GM12878 (cell line): Measurements from ENCODE around the gene BCAN. TPM values are rescaled to one million over a fixed set of nuclear protein-coding genes. Genes with fewer than 3 reads are reported as not detected.

Experiments
- ATAC-seq: fragments of 200-7000 bp; cut with Tn5 transposase; 3 replicates; pipeline ENCODE4 v1.9.1; 2020; ENCODE audit warnings: mild to moderate bottlenecking, moderate library complexity
- BruUV-seq: library from RNA; stranded (reverse); fragments of 400-500 nt; replicated peaks from 2 replicates; lab custom pipeline; 2021; lab: Mats Ljungman, UMichigan
- CTCF ChIA-PET: fragments of 300-600 bp; sonication (Branson Sonifier 250); formaldehyde crosslinking; extraction: SDS; loops from one replicate; lab custom pipeline; 2021; ENCODE audit warnings: inconsistent platforms; lab: Yijun Ruan, JAX
- POLR2A ChIA-PET: fragments of 350-600 bp; formaldehyde crosslinking; extraction: SDS; loops from one replicate; lab custom pipeline; 2021; ENCODE audit warnings: inconsistent platforms; lab: Charles Lee
- RAD21 ChIA-PET: fragments of 300-600 bp; sonication (Branson Sonifier 250); formaldehyde crosslinking; loops from one replicate; lab custom pipeline; 2023; ENCODE audit warnings: antibody characterized with exemption; ENCODE audit not compliant: unreplicated experiment; lab: Charles Lee
- SMC1A ChIA-PET: fragments of 300-600 bp; sonication (Branson Sonifier 250); formaldehyde crosslinking; loops from one replicate; lab custom pipeline; 2023; ENCODE audit not compliant: unreplicated experiment, uncharacterized antibody; lab: Charles Lee
- DNase-seq: peaks from one replicate; pipeline ENCODE4 v3.0.0-alpha.2; 2011; ENCODE audit warnings: low read depth, low spot score
- FAIRE-seq: peaks from 3 replicates; lab custom pipeline; 2011; peaks lifted over from hg19 to GRCh38; lab: Jason Lieb, UNC
- H2AFZ ChIP-seq: 2 replicates; pipeline ENCODE4 v1.6.0; 2011; ENCODE audit warnings: low read depth, low read length, control low read depth; ENCODE audit not compliant: control insufficient read depth
- H3K27ac ChIP-seq: 2 replicates; pipeline ENCODE4 v1.5.1; 2011; ENCODE audit warnings: control low read depth; ENCODE audit not compliant: control insufficient read depth, insufficient read depth
- H3K27me3 ChIP-seq, 2 experiments: replicated peaks in 1 of 2; 2 replicates each; pipeline versions ENCODE4 v1.6.0 to v1.6.1; 2011; ENCODE audit warnings: low read length in 1 of 2; ENCODE audit not compliant: control insufficient read depth in 2 of 2, insufficient read depth in 2 of 2
- H3K36me3 ChIP-seq, 2 experiments: 2 replicates each; pipeline ENCODE4 v1.5.1; 2011; ENCODE audit warnings: low read length in 1 of 2; ENCODE audit not compliant: control insufficient read depth in 2 of 2, insufficient read depth in 2 of 2
- H3K4me1 ChIP-seq: 2 replicates; pipeline ENCODE4 v1.6.1; 2011; ENCODE audit warnings: mild to moderate bottlenecking, low read length, moderate library complexity, mixed read lengths; ENCODE audit not compliant: control insufficient read depth, insufficient read depth
- H3K4me2 ChIP-seq: 2 replicates; pipeline ENCODE4 v1.6.0; 2011; ENCODE audit warnings: control low read depth; ENCODE audit not compliant: control insufficient read depth, insufficient read depth
- H3K4me3 ChIP-seq: fragments of 200-600 bp; sonication (generic); 2 replicates; pipeline ENCODE4 v1.5.1; 2016
- H3K79me2 ChIP-seq: 2 replicates; pipeline ENCODE4 v1.6.0; 2011; ENCODE audit warnings: low read length; ENCODE audit not compliant: control insufficient read depth, insufficient read depth
- H3K9ac ChIP-seq: 2 replicates; pipeline ENCODE4 v1.8.0; 2011; ENCODE audit warnings: low read length, control low read depth, mixed read lengths; ENCODE audit not compliant: control insufficient read depth, insufficient read depth
- H3K9me3 ChIP-seq: replicated peaks from 3 replicates; pipeline ENCODE4 v1.5.1; 2011; ENCODE audit warnings: mild to moderate bottlenecking, low read length; ENCODE audit not compliant: control insufficient read depth, insufficient read depth
- H4K20me1 ChIP-seq: 2 replicates; pipeline ENCODE4 v1.6.0; 2011; ENCODE audit not compliant: control insufficient read depth, insufficient read depth
- BMI1 ChIP-seq: fragments of 450-650 bp; IDR thresholded peaks from 2 replicates; pipeline ENCODE4 v1.6.1; 2016; ENCODE audit warnings: mild to moderate bottlenecking, moderate library complexity, borderline replicate concordance
- RCOR1 ChIP-seq: conservative IDR thresholded peaks from 2 replicates; pipeline ENCODE4 v1.6.1; 2012; ENCODE audit warnings: low read depth, low read length, improper control_type of control experiment
- SIX5 ChIP-seq: IDR thresholded peaks from 2 replicates; pipeline ENCODE4 v1.6.1; 2011; ENCODE audit warnings: mild to moderate bottlenecking, low read depth, low read length, moderate library complexity; ENCODE audit not compliant: severe bottlenecking
- SPI1 ChIP-seq: IDR thresholded peaks from 2 replicates; pipeline ENCODE4 v1.6.1; 2011; ENCODE audit warnings: low read depth, mild to moderate bottlenecking, low read length, moderate library complexity, borderline replicate concordance; ENCODE audit not compliant: insufficient read depth
- STAT3 ChIP-seq: IDR thresholded peaks from 2 replicates; pipeline ENCODE4 v1.6.1; 2011; ENCODE audit warnings: low read depth, low read length, improper control_type of control experiment
- WRNIP1 ChIP-seq: IDR thresholded peaks from 2 replicates; pipeline ENCODE4 v1.6.1; 2011; ENCODE audit warnings: low read depth, low read length, improper control_type of control experiment, borderline replicate concordance
- ZBTB11 ChIP-seq: fragments of 450-650 bp; formaldehyde crosslinking; IDR thresholded peaks from 2 replicates; pipeline ENCODE4 v1.5.0; 2022; ENCODE audit warnings: mild to moderate bottlenecking, missing genetic modification characterization
- WGBS: methylation state at CpG from one replicate; pipeline ENCODE4 v1.1.6; 2016; ENCODE audit warnings: low lambda C conversion rate; ENCODE audit not compliant: insufficient replicate concordance, insufficient coverage; ENCODE audit errors: missing lambda C conversion rate; 5-methylcytosine and 5-hydroxymethylcytosine counted together
- in situ Hi-C: fragments of 300-500 bp; cut with MboI; formaldehyde crosslinking; loops from 9 replicates; pipeline ENCODE4 v1.14.3; 2018; ENCODE audit warnings: mixed read lengths
- intact Hi-C: fragments of 100-400 bp; cut with micrococcal nuclease; formaldehyde crosslinking; loops from one replicate; pipeline ENCODE4 v1.14.2; 2022; ENCODE audit not compliant: unreplicated experiment
- polyA plus RNA-seq, 11 experiments: library from polyadenylated mRNA; depleted of rRNA in 4 of 11; unstranded in 6 of 11; stranded (reverse) in 5 of 11; fragments of >200 nt; fragmentation: Nextera tagmentation in 4 of 11; fragmentation: Illumina TruSeq in 1 of 11; extraction: Ambion mirVana in 4 of 11; extraction: Trizol in 1 of 11; gene quantifications; 1 replicate in 1 of 11; 2 replicates in 10 of 11; pipeline versions ENCODE4 v1.2.1 to v1.2.3, GENCODE V29; 2011 to 2016; ENCODE audit warnings: inconsistent platforms in 2 of 11, missing spikeins in 2 of 11, low read depth in 1 of 11
- total RNA-seq, 4 experiments: library from RNA; depleted of rRNA in 3 of 4; stranded (reverse); fragments of >200 nt in 3 of 4; fragmentation: Illumina TruSeq in 1 of 4; extraction: Trizol in 1 of 4; gene quantifications; 2 replicates each; pipeline versions ENCODE4 v1.2.1 to v1.2.3, GENCODE V29; 2013 to 2021
- TF ChIP-seq, protein P1 (sequence below): IDR thresholded peaks from 2 replicates; pipeline ENCODE4 v1.6.1; 2011; ENCODE audit warnings: low read depth, low read length, improper control_type of control experiment, borderline replicate concordance
- TF ChIP-seq, protein P2 (sequence below): fragments of 150-350 bp; IDR thresholded peaks from 2 replicates; pipeline ENCODE4 v1.6.1; 2014; ENCODE audit warnings: mild to moderate bottlenecking, low read depth, low read length
- TF ChIP-seq, protein P3 (sequence below), 3 experiments: IDR thresholded peaks in 2 of 3; conservative IDR thresholded peaks in 1 of 3; 2 replicates each; pipeline ENCODE4 v1.5.1; 2011; ENCODE audit warnings: low read depth in 3 of 3, low read length in 3 of 3, mild to moderate bottlenecking in 3 of 3, control low read depth in 2 of 3, moderate library complexity in 2 of 3, inconsistent platforms in 1 of 3, mixed read lengths in 1 of 3; ENCODE audit not compliant: control insufficient read depth in 2 of 3, insufficient read depth in 1 of 3; ENCODE audit errors: extremely low read depth in 1 of 3
- TF ChIP-seq, protein P4 (sequence below): IDR thresholded peaks from 2 replicates; pipeline ENCODE4 v1.6.1; 2011; ENCODE audit warnings: mild to moderate bottlenecking, low read depth, low read length, moderate library complexity; ENCODE audit not compliant: insufficient replicate concordance

The BCAN gene
- total and polyA plus RNA-seq, 10 of the 15 experiments (the other 5 are each of a cell fraction or from before 2014, with no cell fraction given) = 0.05 to 1.3 (median 0.18) TPM; not detected in 1

DNA sequence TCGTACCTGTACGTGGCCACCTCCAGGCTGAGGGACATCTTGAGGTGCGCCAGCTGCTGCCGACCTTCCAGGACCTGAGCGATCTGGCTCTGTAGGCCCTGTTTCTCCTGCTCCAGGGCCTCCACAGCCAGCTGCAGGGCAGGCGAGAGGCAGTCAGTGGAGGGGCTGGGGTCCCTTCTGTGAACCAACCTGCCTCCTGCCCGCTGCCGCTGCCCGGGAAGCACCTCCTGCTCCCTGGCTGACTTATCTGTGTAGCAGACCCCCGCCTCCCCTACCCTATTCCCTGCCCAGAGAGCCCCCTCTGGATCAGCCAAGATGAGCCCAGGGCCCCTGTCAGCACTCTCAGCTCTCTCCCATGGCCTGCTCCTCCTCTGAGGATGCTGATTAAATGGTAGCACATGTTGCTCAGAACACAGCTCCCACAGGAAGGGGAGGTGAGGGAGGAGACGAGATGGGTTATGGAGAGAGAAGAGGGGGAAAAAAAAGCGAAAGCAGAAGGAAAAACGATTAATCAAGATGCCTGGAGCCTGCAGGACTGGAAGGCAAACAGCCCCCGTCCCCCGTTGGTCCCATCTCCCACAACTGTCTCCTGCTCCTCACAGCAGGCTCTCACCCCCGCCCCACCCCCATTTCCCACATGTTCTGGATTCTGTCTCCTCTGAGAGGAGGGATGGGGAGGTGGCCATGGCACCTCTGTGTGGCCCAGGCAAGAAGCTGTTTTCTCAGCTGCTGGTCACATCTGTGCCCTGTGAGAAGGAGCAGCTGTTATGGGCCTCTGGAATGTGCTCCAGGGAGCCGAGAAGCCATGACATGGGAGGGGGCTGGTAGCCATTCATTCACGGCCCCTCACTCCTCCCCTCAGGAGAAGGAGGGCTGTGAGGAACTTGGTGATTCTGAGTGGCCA lies 33.5 kb downstream of the BCAN start:
- H4K20me1 ChIP-seq = no peaks in the 10 kb centered on the region
- H3K4me3 ChIP-seq = no peak overlapping the region
- POLR2A ChIA-PET = interaction anchor here (0.7 to 1.4 kb wide), 2 partner anchors 14 to 16 kb away, joined by 3 to 4 read pairs; no protein-coding TSS in a partner anchor
- in situ Hi-C loops (no loop called here), intact Hi-C loops (no loop called here)
- no peak for FAIRE-seq
- H2AFZ ChIP-seq = no peak overlapping the region
- H3K36me3 ChIP-seq = no peaks in the 10 kb centered on the region
- WGBS = 32% methylated on average over 18 of the region's 18 CpGs
- H3K27ac ChIP-seq = no peak overlapping the region
- H3K9me3 ChIP-seq = no peaks in the 10 kb centered on the region
- no peaks in the 10 kb centered on the region for H3K79me2 ChIP-seq
- SMC1A ChIA-PET = interaction anchor here (1.3 to 4.0 kb wide), 2 partner anchors 16 to 49 kb away, joined by 3 to 33 read pairs; no protein-coding TSS in a partner anchor
- no peak for DNase-seq
- peaks cover 16 to 21% of the 10 kb centered on the region in 2 experiments for H3K27me3 ChIP-seq
- no peak overlapping the region for H3K9ac ChIP-seq
- CTCF ChIA-PET = interaction anchor here (1.1 to 12.9 kb wide), 7 partner anchors 11 to 52 kb away, joined by 3 to 192 read pairs (median 5); no protein-coding TSS in a partner anchor
- RAD21 ChIA-PET = interaction anchor here (1.1 to 5.8 kb wide), 3 partner anchors 14 to 50 kb away, joined by 3 to 58 read pairs (median 9); no protein-coding TSS in a partner anchor
- no TSS peak for BruUV-seq
- H3K4me1 ChIP-seq = peaks cover 9% of the 10 kb centered on the region
- no peak overlapping the region for H3K4me2 ChIP-seq
- ATAC-seq = no peak
- TF ChIP-seq WRNIP1 (no peak), BMI1 (no peak), RCOR1 (no peak), SPI1 (no peak), SIX5 (no peak), STAT3 (no peak), ZBTB11 (CRISPR knock-in tag) (no peak)
- TF ChIP-seq, protein P1, sequence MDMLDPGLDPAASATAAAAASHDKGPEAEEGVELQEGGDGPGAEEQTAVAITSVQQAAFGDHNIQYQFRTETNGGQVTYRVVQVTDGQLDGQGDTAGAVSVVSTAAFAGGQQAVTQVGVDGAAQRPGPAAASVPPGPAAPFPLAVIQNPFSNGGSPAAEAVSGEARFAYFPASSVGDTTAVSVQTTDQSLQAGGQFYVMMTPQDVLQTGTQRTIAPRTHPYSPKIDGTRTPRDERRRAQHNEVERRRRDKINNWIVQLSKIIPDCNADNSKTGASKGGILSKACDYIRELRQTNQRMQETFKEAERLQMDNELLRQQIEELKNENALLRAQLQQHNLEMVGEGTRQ = no peak
- TF ChIP-seq, protein P2, sequence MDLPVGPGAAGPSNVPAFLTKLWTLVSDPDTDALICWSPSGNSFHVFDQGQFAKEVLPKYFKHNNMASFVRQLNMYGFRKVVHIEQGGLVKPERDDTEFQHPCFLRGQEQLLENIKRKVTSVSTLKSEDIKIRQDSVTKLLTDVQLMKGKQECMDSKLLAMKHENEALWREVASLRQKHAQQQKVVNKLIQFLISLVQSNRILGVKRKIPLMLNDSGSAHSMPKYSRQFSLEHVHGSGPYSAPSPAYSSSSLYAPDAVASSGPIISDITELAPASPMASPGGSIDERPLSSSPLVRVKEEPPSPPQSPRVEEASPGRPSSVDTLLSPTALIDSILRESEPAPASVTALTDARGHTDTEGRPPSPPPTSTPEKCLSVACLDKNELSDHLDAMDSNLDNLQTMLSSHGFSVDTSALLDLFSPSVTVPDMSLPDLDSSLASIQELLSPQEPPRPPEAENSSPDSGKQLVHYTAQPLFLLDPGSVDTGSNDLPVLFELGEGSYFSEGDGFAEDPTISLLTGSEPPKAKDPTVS = no peak
- TF ChIP-seq, protein P3, sequence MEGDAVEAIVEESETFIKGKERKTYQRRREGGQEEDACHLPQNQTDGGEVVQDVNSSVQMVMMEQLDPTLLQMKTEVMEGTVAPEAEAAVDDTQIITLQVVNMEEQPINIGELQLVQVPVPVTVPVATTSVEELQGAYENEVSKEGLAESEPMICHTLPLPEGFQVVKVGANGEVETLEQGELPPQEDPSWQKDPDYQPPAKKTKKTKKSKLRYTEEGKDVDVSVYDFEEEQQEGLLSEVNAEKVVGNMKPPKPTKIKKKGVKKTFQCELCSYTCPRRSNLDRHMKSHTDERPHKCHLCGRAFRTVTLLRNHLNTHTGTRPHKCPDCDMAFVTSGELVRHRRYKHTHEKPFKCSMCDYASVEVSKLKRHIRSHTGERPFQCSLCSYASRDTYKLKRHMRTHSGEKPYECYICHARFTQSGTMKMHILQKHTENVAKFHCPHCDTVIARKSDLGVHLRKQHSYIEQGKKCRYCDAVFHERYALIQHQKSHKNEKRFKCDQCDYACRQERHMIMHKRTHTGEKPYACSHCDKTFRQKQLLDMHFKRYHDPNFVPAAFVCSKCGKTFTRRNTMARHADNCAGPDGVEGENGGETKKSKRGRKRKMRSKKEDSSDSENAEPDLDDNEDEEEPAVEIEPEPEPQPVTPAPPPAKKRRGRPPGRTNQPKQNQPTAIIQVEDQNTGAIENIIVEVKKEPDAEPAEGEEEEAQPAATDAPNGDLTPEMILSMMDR (IDR thresholded peaks at IDR 0.05 in 2 of 3, conservative IDR thresholded peaks at IDR 0.05 in 1 of 3; ENCODE audit: control insufficient read depth in 2 of 3, extremely low read depth in 1 of 3, insufficient read depth in 1 of 3, low read depth in 3 of 3, low read length in 3 of 3) = no peak
- TF ChIP-seq, protein P4, sequence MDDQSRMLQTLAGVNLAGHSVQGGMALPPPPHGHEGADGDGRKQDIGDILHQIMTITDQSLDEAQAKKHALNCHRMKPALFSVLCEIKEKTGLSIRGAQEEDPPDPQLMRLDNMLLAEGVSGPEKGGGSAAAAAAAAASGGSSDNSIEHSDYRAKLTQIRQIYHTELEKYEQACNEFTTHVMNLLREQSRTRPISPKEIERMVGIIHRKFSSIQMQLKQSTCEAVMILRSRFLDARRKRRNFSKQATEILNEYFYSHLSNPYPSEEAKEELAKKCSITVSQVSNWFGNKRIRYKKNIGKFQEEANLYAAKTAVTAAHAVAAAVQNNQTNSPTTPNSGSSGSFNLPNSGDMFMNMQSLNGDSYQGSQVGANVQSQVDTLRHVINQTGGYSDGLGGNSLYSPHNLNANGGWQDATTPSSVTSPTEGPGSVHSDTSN = no peak
